ENCODE measurements around the gene SYNE3. TPM values are rescaled to one million over a fixed set of nuclear protein-coding genes. Genes with fewer than 3 reads are reported as not detected.
"Not testable (repeated sequence)": the region's sequence is repeated elsewhere in the genome, so short reads cannot be mapped to it uniquely, and the experiment has no call there.

The SYNE3 gene
- total and polyA plus RNA-seq, 7 donors = 0.45 to 4.7 (median 3.4) TPM

DNA sequence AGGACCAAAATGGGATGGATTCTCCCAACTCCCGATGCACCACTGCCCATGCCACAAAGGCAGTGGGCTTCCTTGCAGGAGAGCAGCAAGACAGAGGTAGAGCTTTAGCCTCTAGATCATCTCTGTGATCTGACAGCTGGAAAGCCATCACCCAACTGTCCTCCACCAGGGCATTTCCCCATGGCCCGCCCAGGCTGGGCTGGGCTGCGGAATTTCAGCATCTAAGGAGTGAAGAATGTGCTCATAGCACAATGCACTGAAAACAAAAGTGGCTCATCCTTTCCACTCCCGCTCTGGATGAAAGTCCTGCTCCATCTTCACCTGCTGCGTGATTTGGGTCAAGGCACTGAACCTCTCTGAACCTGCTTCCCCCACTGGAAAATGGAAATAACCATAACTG, 5.6 kb downstream of the SYNE3 start:
- no peak for ATAC-seq
- WGBS, 3 donors = 67 to 70% (median 70%) methylated on average over 5 of the region's 5 CpGs
- H3K36me3 ChIP-seq (ENCODE audit: insufficient read depth in 1 of 2, low read depth in 1 of 2) = no peaks in the 10 kb centered on the region
- H3K4me3 ChIP-seq = no peak overlapping the region
- no peak for TF ChIP-seq CTCF (IDR thresholded peaks at IDR 0.05)
- intact Hi-C loops (cut with DNase I) = no loop called here
- H3K27ac ChIP-seq = peak overlapping the region; percentile 53
- no peak for DNase-seq
- H3K4me1 ChIP-seq = peaks cover 64% of the 10 kb centered on the region
- H3K9me3 ChIP-seq = no peaks in the 10 kb centered on the region
- no peaks in the 10 kb centered on the region for H3K27me3 ChIP-seq (ENCODE audit: insufficient read depth in 3 of 3, low read length in 2 of 3)

- H3K9me3 ChIP-seq; intact Hi-C loops (cut with DNase I); H3K27me3 ChIP-seq (ENCODE audit: insufficient read depth in 3 of 3, low read length in 2 of 3); H3K4me3 ChIP-seq; H3K36me3 ChIP-seq (ENCODE audit: insufficient read depth in 1 of 2, low read depth in 1 of 2): not testable (repeated sequence)
- 20 to 37% (median 27%) methylated on average over 9 of the region's 9 CpGs for WGBS, 3 donors
- ATAC-seq (peak; percentile 23 to 62 (median 46)), DNase-seq (peak; percentile 53 to 72)
- H3K4me1 ChIP-seq = peaks cover 60% of the 10 kb centered on the region
- H3K27ac ChIP-seq = peak overlapping the region; percentile 53
Measured at GRCh38 chr14:95510344-95510743, 6.1 kb downstream of the SYNE3 start.

GRCh38 chr14:95509495-95509894, 7.0 kb downstream of the SYNE3 start:
- intact Hi-C loops (cut with DNase I) = no loop called here
- Histone ChIP-seq H3K36me3 (ENCODE audit: insufficient read depth in 1 of 2, low read depth in 1 of 2) (no peaks in the 10 kb centered on the region), H3K4me1 (peaks cover 60% of the 10 kb centered on the region), H3K4me3 (no peak overlapping the region), H3K9me3 (no peaks in the 10 kb centered on the region), H3K27me3 (ENCODE audit: insufficient read depth in 3 of 3, low read length in 2 of 3) (no peaks in the 10 kb centered on the region), H3K27ac (no peak overlapping the region)
- DNase-seq (no peak), ATAC-seq (no peak)
- 78 to 90% (median 81%) methylated on average over 6 of the region's 6 CpGs for WGBS, 3 donors
- no peak for TF ChIP-seq CTCF (IDR thresholded peaks at IDR 0.05)

DNA sequence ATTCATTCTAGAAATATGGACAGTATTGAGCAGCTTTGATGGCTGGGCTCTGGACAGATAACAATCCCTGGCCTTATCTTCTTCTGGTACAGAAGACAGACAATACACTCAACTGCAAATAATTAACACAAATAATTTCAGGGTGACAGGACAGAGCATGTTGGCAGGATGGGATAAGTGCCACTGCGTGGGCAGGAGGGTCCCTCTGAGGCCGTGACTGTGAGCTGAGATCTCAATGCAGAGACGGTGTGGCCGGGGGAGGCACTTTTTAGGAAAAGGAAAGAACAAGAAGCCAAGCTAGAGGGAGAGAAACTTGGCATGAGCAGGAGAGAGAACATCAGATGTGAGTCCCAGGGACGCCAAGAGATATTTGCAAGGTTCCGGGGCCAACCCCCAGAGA, 8.1 kb downstream of the SYNE3 start:
- ATAC-seq = no peak
- Histone ChIP-seq H3K4me3 (no peak overlapping the region), H3K9me3 (no peaks in the 10 kb centered on the region), H3K27me3 (ENCODE audit: insufficient read depth in 3 of 3, low read length in 2 of 3) (no peaks in the 10 kb centered on the region), H3K36me3 (ENCODE audit: insufficient read depth in 1 of 2, low read depth in 1 of 2) (no peaks in the 10 kb centered on the region), H3K4me1 (peaks cover 60% of the 10 kb centered on the region), H3K27ac (peak overlapping the region; percentile 73)
- DNase-seq = no peak
- intact Hi-C loops (cut with DNase I) = no loop called here
- 71 to 90% (median 84%) methylated on average over 6 of the region's 6 CpGs for WGBS, 3 donors
- TF ChIP-seq CTCF (IDR thresholded peaks at IDR 0.05) = no peak

DNA sequence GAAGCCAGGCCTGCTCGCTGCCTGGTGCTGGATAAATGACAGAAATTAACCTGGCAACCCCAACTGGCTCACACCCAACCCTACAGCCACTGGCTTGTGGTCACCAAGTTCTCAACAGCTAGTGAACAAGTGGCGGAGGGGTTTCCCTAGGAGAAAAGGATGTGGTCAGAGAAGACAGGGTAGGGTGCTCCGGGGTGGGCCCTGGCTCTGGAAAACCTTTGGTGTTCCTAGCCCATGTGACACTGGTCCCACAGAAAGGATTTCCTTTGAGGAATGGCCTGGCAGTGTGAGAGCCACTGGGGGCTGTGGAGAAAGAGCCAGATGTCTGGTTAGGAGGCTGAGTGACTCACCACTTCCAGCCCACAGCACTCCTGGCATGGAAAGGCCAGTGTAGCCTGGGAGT, 8.7 kb downstream of the SYNE3 start:
- intact Hi-C loops (cut with DNase I) = no loop called here
- TF ChIP-seq CTCF (IDR thresholded peaks at IDR 0.05) = no peak
- Histone ChIP-seq H3K27ac (peak overlapping the region; percentile 73), H3K4me3 (no peak overlapping the region), H3K27me3 (ENCODE audit: insufficient read depth in 3 of 3, low read length in 2 of 3) (no peaks in the 10 kb centered on the region), H3K4me1 (peaks cover 60% of the 10 kb centered on the region), H3K36me3 (ENCODE audit: insufficient read depth in 1 of 2, low read depth in 1 of 2) (no peaks in the 10 kb centered on the region), H3K9me3 (no peaks in the 10 kb centered on the region)
- DNase-seq (peak in 1 of 2 donors; percentile 45), ATAC-seq (peak; percentile 66 to 80 (median 78))
- WGBS, 3 donors = 23 to 42% (median 23%) methylated on average over 3 of the region's 3 CpGs
